HG03469 (cell line): ENCODE data around the gene AMN1.
"Not testable (repeated sequence)": the region's sequence is repeated elsewhere in the genome, so short reads cannot be mapped to it uniquely, and the experiment has no call there.

Source experiments
- ATAC-seq: cut with Tn5 transposase; IDR thresholded peaks from one replicate; pipeline ENCODE4 v1.9.1; 2021; ENCODE audit warnings: mild to moderate bottlenecking, moderate library complexity, moderate number of reproducible peaks; ENCODE audit not compliant: unreplicated experiment

The AMN1 gene

GRCh38 chr12:31733549-31734432 is 5.0 kb upstream of the AMN1 start:
- not testable (repeated sequence) for ATAC-seq

DNA sequence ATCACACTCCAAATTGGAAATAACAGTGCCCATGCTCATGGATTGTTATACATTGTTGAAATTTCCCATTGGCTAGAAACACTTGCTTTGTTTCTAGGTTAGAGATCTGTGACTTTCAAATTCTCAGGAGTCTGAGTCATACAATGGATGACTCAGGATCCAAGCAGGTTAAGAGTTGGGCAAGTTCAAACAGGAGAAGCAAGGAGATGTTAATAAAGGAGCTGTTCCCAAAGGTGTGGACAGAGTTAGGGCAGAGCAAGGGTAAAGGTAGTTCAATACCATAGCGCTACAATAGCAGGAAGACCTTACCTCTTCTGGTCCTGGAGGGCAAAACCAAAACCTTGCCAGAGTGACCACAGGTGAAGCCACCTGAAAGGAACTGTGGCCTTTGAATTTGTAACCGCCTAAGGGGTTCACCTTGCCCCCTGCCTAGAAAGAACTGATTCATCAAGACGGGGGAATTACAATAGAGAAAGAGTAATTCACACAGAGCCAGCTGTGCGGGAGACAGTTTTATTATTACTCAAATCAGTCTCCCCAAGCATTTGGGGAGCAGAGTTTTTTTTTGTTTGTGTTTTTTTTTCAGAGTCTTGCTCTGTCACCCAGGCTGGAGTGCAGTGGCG is 4.2 kb upstream of the AMN1 start:
- no peak for ATAC-seq

DNA sequence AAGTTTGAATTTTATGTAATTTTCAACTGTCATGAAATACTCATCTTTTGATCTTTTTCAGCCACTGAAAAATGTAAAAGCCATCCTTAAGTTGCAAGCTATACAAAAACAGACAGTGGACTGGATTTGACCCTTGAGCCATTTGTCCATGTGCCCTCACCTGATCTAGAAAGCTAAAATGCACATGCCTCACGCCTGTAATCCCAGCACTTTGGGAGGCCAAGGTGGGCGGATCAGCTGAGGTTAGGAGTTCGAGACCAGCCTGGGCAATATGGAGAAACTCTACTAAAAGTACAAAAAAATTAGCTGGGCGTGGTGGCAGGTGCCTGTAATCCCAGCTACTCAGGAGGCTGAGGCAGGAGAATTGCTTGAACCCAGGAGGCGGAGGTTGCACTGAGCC is 2.4 kb upstream of the AMN1 start:
- not testable (repeated sequence) for ATAC-seq

GRCh38 chr12:31729705-31730104 is 884 bp upstream of the AMN1 start:
- no peak for ATAC-seq

GRCh38 chr12:31728289-31728916 is 418 bp downstream of the AMN1 start:
- no peak for ATAC-seq

GRCh38 chr12:31727192-31727591 is 1.6 kb downstream of the AMN1 start:
- ATAC-seq = no peak

GRCh38 chr12:31726575-31726974 is 2.2 kb downstream of the AMN1 start:
- no peak for ATAC-seq

- ATAC-seq = no peak
Measured at GRCh38 chr12:31724557-31724956, 4.3 kb downstream of the AMN1 start.

DNA sequence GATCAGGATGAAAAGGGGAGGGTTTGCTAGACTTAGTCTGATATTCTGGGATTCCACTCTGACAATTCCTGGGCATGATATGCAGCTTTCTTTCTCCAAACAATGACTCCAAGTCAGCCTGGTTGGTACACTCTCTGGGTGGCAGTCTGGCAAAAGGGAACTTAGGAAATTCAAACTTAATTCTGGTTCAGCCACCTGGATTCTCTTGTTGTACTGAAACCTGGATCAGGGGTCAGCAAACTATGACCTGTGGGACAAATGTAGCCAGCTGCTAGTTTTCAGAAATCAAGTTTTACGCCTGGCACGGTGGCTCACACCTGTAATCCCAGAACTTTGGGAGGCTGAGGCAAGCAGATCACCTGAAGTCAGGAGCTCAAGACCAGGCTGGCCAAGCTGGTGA is 6.2 kb downstream of the AMN1 start:
- no peak for ATAC-seq

- not testable (repeated sequence) for ATAC-seq
Measured at GRCh38 chr12:31718542-31719198, 10.2 kb downstream of the AMN1 start.

DNA sequence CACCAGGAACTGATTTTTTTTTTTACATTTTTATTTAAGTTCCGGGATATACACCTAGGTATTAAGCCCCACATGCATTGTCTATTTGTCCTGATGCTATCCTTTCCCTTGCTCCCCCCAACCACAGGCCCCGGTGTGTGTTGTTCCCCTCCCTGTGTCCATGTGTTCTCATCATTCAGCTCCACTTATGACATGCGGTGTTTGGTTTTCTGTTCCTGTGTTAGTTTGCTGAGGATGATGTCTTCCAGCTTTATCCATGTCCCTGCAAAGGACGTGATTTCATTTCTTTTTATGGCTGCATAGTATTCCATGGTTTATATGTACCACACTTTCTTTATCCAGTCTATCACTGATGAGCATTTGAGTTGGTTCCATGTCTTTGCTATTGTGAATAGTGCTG is 11.8 kb downstream of the AMN1 start:
- not testable (repeated sequence) for ATAC-seq

DNA sequence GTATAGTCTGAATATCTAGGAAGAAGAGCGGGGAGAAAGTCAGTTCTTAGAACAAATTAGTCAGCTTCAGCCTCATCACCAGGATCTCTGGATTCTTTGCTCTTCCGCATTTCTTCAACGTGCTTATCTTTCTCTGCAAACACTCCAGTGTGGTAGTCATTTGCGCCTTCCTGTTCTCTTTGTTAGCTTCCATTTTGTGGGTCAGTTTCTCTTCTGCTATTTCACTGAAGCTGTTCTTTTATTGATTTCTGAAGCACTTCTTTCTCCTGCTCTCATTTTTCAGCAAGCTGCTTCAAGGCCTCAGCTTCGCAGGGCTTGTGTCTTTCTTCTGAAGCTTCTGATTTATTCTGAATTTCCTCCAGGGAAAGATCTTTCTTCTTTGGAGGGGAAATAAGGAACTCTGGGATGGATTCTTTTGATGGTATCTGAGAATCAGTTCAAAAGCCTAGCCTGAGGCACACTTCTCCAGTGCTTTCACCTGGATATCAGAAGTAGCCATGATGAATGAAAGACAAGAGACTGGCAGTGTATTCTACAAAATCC is 13.5 kb downstream of the AMN1 start:
- peak; percentile 61 for ATAC-seq

DNA sequence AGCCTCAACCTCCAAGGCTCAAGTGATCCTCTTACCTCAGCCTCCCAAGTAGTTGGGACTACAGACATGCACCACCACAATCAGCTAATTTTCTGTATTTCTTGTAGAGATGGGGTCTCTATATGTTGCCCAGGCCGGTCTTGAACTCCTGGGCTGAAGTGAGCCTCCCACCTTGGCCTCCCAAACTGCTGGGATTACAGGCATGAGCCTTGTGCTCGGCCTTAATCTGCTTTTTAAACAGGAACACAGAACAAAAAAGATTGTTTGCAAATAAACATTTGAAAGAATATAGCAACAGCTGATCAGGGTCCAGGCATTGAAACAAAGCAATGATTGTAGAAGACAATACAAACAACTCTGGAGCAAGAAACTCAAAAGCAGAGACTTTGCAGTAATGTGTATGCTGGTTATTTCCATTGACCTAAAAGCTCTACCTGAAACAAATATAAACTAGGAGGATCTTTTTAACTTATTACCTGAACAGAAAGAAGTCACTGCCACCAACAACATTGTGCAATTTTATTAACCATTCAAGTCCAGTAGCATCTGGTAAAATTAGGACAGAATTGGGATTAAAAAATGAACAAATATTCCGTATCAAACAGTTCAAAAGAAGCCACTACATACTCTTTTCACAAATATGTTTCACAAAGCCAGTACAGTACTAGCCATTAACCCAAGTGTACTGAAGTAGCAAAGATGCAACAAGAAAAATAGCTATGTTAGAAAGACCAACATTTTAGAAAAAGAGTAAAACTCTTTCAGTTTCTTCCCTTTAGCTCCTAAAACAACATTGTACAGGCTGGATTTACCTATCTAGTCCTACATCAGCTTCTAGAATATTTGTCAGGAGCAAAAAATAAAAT is 14.2 kb downstream of the AMN1 start:
- ATAC-seq = no peak

DNA sequence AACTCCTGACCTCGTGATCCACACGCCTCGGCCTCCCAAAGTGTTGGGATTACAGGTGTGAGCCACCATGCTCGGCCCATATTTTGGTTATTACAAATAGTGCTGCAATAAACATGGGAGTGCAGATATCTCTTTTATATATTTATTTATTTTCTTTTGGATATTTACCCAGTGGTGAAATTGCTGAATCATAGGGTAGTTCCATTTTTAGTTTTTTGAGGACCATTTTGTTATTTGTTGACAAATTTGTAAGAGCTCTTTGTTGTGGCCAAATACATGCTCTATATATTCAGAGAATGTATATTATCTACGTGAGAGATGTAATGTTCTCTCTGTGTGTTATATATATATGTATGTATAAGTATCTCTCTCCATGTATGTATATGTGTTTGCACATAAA is 15.9 kb downstream of the AMN1 start:
- ATAC-seq = no peak

DNA sequence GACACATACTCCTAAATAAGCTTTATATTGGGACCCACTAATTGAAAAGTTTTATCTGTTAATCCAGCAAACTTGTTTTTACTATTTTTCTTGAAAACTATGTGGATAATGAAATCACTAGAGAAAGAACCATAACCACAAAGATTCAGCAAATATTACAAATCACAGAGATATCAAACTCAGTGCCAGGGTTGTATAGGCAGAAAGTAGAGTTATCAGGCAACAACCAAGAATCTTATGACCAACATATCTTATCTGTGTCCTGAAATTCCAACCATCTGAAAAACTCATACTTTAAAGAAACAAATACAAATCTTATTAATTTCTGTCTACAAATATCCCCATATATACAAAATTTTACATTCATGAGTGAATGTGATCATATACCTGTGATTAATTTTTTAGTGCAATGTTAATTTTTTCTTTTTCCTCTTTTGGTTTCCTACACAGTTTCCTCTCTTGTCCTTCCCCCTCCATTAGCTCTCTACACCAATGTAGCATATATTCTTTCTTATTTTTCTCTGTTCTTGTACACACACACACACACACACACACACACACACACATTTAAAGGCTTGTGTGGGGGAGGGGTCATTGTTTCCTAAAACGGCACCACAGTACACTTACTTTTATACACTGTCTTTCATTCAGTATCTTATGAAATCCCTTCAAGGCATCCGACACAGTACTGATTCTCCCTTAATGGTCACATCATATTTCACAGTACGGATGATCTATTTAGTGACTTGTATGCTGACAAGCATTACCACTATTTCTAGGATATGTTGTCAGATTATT is 18.6 kb downstream of the AMN1 start:
- no peak for ATAC-seq

- ATAC-seq = not testable (repeated sequence)
Measured at GRCh38 chr12:31708118-31708517, 20.7 kb downstream of the AMN1 start.

DNA sequence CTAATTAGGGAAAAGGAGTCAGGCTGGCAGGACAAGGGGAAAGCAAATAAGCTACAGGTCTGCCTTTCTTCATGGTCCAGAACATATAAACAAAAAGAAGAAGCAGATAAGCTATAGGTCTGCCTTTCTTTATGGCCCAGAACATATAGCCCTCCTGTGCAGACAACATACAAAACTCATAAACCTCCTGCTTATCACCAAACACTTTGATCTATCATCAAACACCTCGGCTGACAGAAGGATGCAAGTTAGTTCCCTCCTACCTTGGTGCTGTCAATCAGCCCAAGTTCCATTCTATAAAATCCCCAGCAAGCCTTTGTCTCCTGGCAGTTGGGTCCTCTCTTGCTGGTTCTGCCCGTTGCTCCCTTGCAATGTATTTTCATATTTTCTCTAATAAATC is 23.2 kb downstream of the AMN1 start:
- ATAC-seq = no peak

GRCh38 chr12:31702047-31702446 is 26.8 kb downstream of the AMN1 start:
- no peak for ATAC-seq

DNA sequence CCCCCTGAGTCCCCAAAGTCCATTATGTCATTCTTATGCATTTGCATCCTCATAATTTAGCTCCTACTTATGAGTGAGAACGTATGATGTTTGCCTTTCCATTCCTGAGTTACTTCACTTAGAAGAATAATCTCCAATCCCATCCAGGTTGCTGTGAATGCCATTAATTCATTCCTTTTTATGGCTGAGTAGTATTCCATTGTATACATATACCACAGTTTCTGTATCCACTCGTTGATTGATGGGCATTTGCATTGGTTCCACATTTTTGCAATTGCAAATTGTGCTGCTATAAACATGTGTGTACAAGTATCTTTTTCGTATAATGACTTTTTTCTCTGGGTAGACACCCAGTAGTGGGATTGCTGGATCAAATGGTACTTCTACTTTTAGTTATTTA is 38.9 kb downstream of the AMN1 start:
- not testable (repeated sequence) for ATAC-seq
